CD4-positive, alpha-beta T cell treated with Interleukin-4 for 1 hour (primary cell): ENCODE results near the gene CNIH1.
A peak's percentile ranks its signal among the peaks of the same experiment; 100 is the strongest.
"Not testable (repeated sequence)": the region's sequence is repeated elsewhere in the genome, so short reads cannot be mapped to it uniquely, and the experiment has no call there.

Experiments
- DNase-seq, 2 donors: peaks; one replicate each; pipeline ENCODE4 v3.0.0-alpha.2; 2020 to 2022

The CNIH1 gene

GRCh38 chr14:54465654-54466053 is 24.5 kb upstream of the CNIH1 start:
- DNase-seq = no peak

GRCh38 chr14:54462048-54462447 is 20.9 kb upstream of the CNIH1 start:
- DNase-seq = no peak

- no peak for DNase-seq
These were observed 17.9 kb upstream of the CNIH1 start for GRCh38 chr14:54459106-54459505.

- DNase-seq = not testable (repeated sequence)
These were observed 17.4 kb upstream of the CNIH1 start for GRCh38 chr14:54458536-54458935.

GRCh38 chr14:54457609-54457996 is 16.4 kb upstream of the CNIH1 start:
- DNase-seq = no peak

- DNase-seq = not testable (repeated sequence)
These were observed 15.8 kb upstream of the CNIH1 start for GRCh38 chr14:54456820-54457608.

- no peak for DNase-seq
These were observed 14.2 kb upstream of the CNIH1 start for GRCh38 chr14:54455363-54455762.

- not testable (repeated sequence) for DNase-seq
These were observed 12.8 kb upstream of the CNIH1 start for GRCh38 chr14:54453990-54454389.

GRCh38 chr14:54453252-54453651 is 12.1 kb upstream of the CNIH1 start:
- no peak for DNase-seq

GRCh38 chr14:54451961-54452360 is 10.8 kb upstream of the CNIH1 start:
- DNase-seq = no peak

GRCh38 chr14:54451121-54451601 is 10.0 kb upstream of the CNIH1 start:
- no peak for DNase-seq

- peak in 1 of 2 donors; percentile 59 for DNase-seq
These were observed 9.4 kb upstream of the CNIH1 start for GRCh38 chr14:54450535-54450934.

- peak in 1 of 2 donors; percentile 60 for DNase-seq
These were observed 6.1 kb upstream of the CNIH1 start for GRCh38 chr14:54447231-54447692.

GRCh38 chr14:54446161-54446693 is 5.1 kb upstream of the CNIH1 start:
- no peak for DNase-seq

GRCh38 chr14:54444681-54445080 is 3.5 kb upstream of the CNIH1 start:
- no peak for DNase-seq

- DNase-seq = no peak
These were observed 2.8 kb upstream of the CNIH1 start for GRCh38 chr14:54443981-54444380.

GRCh38 chr14:54442961-54443360 is 1.8 kb upstream of the CNIH1 start:
- DNase-seq = not testable (repeated sequence)

- DNase-seq = no peak
These were observed 700 bp downstream of the CNIH1 start for GRCh38 chr14:54440476-54440872.

- DNase-seq = no peak
These were observed 1.1 kb downstream of the CNIH1 start for GRCh38 chr14:54440037-54440436.

GRCh38 chr14:54438703-54439102 is 2.5 kb downstream of the CNIH1 start:
- DNase-seq = no peak

GRCh38 chr14:54437954-54438353 is 3.2 kb downstream of the CNIH1 start:
- DNase-seq = not testable (repeated sequence)

- peak in 1 of 2 donors; percentile 21 for DNase-seq
These were observed 5.6 kb downstream of the CNIH1 start for GRCh38 chr14:54435500-54435981.

- DNase-seq = no peak
These were observed 12.6 kb downstream of the CNIH1 start for GRCh38 chr14:54428527-54428926.

- DNase-seq = no peak
These were observed 13.3 kb downstream of the CNIH1 start for GRCh38 chr14:54427871-54428270.
